Embryonic facial prominence (tissue), 1 donor: ENCODE measurements around the gene PRELID3B.
"Not testable (repeated sequence)": the region's sequence is repeated elsewhere in the genome, so short reads cannot be mapped to it uniquely, and the experiment has no call there.

Source experiments
- DNase-seq: peaks from one replicate; pipeline ENCODE4 v3.0.0-alpha.2; 2016; ENCODE audit errors: extremely low spot score

Gene PRELID3B

GRCh38 chr20:59048681-59049030 lies 6.1 kb upstream of the PRELID3B start:
- no peak for DNase-seq

- no peak for DNase-seq
Measured at GRCh38 chr20:59047938-59048680, 5.5 kb upstream of the PRELID3B start.

GRCh38 chr20:59046862-59047261 lies 4.3 kb upstream of the PRELID3B start:
- DNase-seq, result no peak

- no peak for DNase-seq
Measured at GRCh38 chr20:59044796-59045195, 2.2 kb upstream of the PRELID3B start.

GRCh38 chr20:59044295-59044694 lies 1.7 kb upstream of the PRELID3B start:
- no peak for DNase-seq

- no peak for DNase-seq
Measured at GRCh38 chr20:59043698-59044097, 1.1 kb upstream of the PRELID3B start.

- DNase-seq, result peak; percentile 59
Measured at GRCh38 chr20:59042796-59043631, 428 bp upstream of the PRELID3B start.

GRCh38 chr20:59041487-59041886 lies 1.1 kb downstream of the PRELID3B start:
- not testable (repeated sequence) for DNase-seq

- DNase-seq, result no peak
Measured at GRCh38 chr20:59040667-59041066, 1.9 kb downstream of the PRELID3B start.

- no peak for DNase-seq
Measured at GRCh38 chr20:59039233-59039632, 3.4 kb downstream of the PRELID3B start.

GRCh38 chr20:59037386-59037785 lies 5.2 kb downstream of the PRELID3B start:
- no peak for DNase-seq

GRCh38 chr20:59035381-59035780 lies 7.2 kb downstream of the PRELID3B start:
- no peak for DNase-seq

GRCh38 chr20:59033616-59034165 lies 8.9 kb downstream of the PRELID3B start:
- DNase-seq, result no peak

GRCh38 chr20:59033093-59033492 lies 9.5 kb downstream of the PRELID3B start:
- DNase-seq, result no peak

- DNase-seq, result peak; percentile 38
Measured at GRCh38 chr20:59032713-59033059, 9.9 kb downstream of the PRELID3B start.

- peak; percentile 94 for DNase-seq
Measured at GRCh38 chr20:59032023-59032712, 10.4 kb downstream of the PRELID3B start, which contains the start of gene ATP5F1E. Gene ATP5F1E (minus strand): TSS chr20:59032335. CDS start chr20:59032251, 84 bp downstream.

- no peak for DNase-seq
Measured at GRCh38 chr20:59031564-59032022, 11.0 kb downstream of the PRELID3B start.

- DNase-seq, result no peak
Measured at GRCh38 chr20:59030911-59031563, 11.5 kb downstream of the PRELID3B start.

GRCh38 chr20:59028812-59029211 lies 13.8 kb downstream of the PRELID3B start:
- no peak for DNase-seq

- no peak for DNase-seq
Measured at GRCh38 chr20:59027741-59028320, 14.8 kb downstream of the PRELID3B start.
